Measurements from ENCODE around the gene MRPS31.
A peak's percentile ranks its signal among the peaks of the same experiment; 100 is the strongest.

MRPS31 gene

DNA sequence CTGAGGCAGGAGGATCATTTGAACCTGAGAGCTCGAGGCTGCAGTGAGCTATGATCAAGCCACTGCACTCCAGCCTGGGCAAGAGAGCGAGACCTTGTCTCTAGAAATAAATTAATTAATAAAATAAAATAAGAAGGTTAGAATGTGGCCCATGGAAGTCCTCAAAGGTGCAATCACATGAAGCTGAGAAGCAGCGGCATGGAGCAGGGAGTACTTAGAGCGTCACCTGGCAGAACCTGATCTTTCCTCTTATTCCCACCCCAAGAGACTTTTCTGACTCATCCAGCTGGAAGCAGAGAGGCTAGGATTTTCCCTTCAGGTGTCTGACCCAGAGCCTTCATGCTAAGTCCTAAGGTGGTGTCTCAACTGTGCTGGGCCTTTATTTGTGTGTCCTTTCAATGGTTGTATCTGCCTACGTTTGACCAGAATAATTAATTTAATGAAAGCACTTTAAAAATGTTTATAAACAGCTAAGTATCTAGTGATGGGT lies 8.9 kb upstream of the MRPS31 start:
- H3K4me3 ChIP-seq (ENCODE audit: low read depth in 1 of 2, low read length in 2 of 2) = no peak overlapping the region
- H3K9ac ChIP-seq (ENCODE audit: low read depth in 1 of 2, low read length in 2 of 2) = no peak overlapping the region
- H3K36me3 ChIP-seq (ENCODE audit: control insufficient read depth in 1 of 2, insufficient read depth in 2 of 2, low read length in 2 of 2) = no peaks in the 10 kb centered on the region
- no peaks in the 10 kb centered on the region for H3K9me3 ChIP-seq (ENCODE audit: control insufficient read depth in 1 of 2, low read length in 2 of 2)
- H3K4me1 ChIP-seq (ENCODE audit: control insufficient read depth in 1 of 2, insufficient read depth in 2 of 2, low read length in 2 of 2) = peaks cover 7 to 12% of the 10 kb centered on the region in 2 donors
- H3K27ac ChIP-seq (ENCODE audit: low read depth, low read length) = no peak overlapping the region
- no peaks in the 10 kb centered on the region for H3K27me3 ChIP-seq (ENCODE audit: control insufficient read depth in 1 of 2, insufficient read depth in 2 of 2, low read length in 2 of 2)

DNA sequence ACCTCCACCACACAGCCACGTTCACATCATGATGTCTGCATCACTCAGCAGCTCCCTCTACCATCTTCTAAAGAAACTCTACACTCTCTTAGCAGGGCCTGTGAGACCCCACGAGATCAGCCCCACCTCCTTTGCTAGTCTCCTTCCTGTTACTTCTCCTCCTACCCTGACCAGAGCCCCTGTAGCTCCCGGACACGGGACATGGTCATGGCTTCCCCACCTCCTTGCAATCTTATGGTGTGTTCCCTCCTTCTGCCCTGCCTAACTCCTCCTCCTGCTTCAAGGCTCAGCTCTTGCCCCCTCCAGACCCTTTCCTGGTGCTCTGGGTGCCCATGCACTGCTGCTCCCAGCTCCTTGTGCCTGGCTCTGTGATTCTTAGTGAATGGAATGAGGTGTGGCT lies 8.1 kb upstream of the MRPS31 start:
- no peaks in the 10 kb centered on the region for H3K27me3 ChIP-seq (ENCODE audit: control insufficient read depth in 1 of 2, insufficient read depth in 2 of 2, low read length in 2 of 2)
- peaks cover 7 to 12% of the 10 kb centered on the region in 2 donors for H3K4me1 ChIP-seq (ENCODE audit: control insufficient read depth in 1 of 2, insufficient read depth in 2 of 2, low read length in 2 of 2)
- H3K4me3 ChIP-seq (ENCODE audit: low read depth in 1 of 2, low read length in 2 of 2) = no peak overlapping the region
- no peaks in the 10 kb centered on the region for H3K36me3 ChIP-seq (ENCODE audit: control insufficient read depth in 1 of 2, insufficient read depth in 2 of 2, low read length in 2 of 2)
- H3K27ac ChIP-seq (ENCODE audit: low read depth, low read length) = no peak overlapping the region
- no peak overlapping the region for H3K9ac ChIP-seq (ENCODE audit: low read depth in 1 of 2, low read length in 2 of 2)
- no peaks in the 10 kb centered on the region for H3K9me3 ChIP-seq (ENCODE audit: control insufficient read depth in 1 of 2, low read length in 2 of 2)

DNA sequence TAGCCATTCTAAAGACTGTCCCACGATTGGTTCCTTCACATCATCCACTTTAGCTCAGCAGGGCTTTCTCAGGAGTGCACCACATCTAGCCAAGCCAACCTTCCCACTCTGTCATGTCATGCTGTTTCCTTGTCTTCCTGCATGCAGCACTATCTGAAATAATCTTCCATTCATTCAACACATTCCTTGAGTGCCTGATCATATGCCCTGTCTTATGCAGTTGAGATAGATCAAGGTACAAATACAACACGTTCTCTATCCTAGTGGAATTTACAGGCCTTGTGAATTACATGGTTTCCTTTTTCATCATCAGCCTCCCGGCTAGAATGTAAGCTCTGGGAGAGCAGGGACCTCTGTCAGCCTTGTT lies 6.8 kb upstream of the MRPS31 start:
- Histone ChIP-seq H3K4me3 (ENCODE audit: low read depth in 1 of 2, low read length in 2 of 2) (no peak overlapping the region), H3K9ac (ENCODE audit: low read depth in 1 of 2, low read length in 2 of 2) (no peak overlapping the region), H3K36me3 (ENCODE audit: control insufficient read depth in 1 of 2, insufficient read depth in 2 of 2, low read length in 2 of 2) (no peaks in the 10 kb centered on the region), H3K27ac (ENCODE audit: low read depth, low read length) (no peak overlapping the region), H3K9me3 (ENCODE audit: control insufficient read depth in 1 of 2, low read length in 2 of 2) (no peaks in the 10 kb centered on the region), H3K27me3 (ENCODE audit: control insufficient read depth in 1 of 2, insufficient read depth in 2 of 2, low read length in 2 of 2) (no peaks in the 10 kb centered on the region), H3K4me1 (ENCODE audit: control insufficient read depth in 1 of 2, insufficient read depth in 2 of 2, low read length in 2 of 2) (peaks cover 7 to 12% of the 10 kb centered on the region in 2 donors)

DNA sequence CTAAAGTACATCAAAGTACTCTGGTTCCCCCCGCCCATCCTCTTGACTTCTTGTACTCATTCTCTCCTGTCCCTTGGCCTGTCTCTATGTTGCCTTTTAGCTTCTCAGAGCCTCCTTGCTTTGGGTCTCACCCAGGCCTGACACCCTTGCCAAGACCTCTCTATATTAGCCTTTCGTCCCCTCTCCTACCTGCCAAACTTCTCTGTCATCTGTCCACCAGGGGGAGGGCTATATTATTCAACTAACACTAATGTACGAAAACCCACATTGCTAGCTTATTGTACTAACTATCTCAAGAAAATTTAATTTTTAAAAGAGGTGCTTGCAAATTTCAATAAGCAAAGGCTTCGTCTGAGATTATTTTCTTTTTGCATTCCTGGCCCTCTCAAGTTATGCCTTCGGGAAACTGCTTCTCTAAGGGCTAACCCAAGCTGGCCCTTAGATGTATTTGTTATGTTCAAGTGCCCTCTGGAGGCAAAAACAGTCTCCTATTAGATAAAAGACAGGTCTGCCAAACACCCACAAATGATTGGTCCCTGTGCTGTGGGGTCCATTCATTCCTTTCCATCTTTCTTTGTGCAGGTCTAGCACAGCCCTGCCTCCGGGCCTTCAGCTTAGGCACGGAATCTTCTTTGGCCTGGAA lies 6.3 kb upstream of the MRPS31 start:
- Histone ChIP-seq H3K4me1 (ENCODE audit: control insufficient read depth in 1 of 2, insufficient read depth in 2 of 2, low read length in 2 of 2) (peaks cover 7 to 17% of the 10 kb centered on the region in 2 donors), H3K9ac (ENCODE audit: low read depth in 1 of 2, low read length in 2 of 2) (no peak overlapping the region), H3K4me3 (ENCODE audit: low read depth in 1 of 2, low read length in 2 of 2) (peak overlapping the region in 1 of 2 donors; percentile 11), H3K27me3 (ENCODE audit: control insufficient read depth in 1 of 2, insufficient read depth in 2 of 2, low read length in 2 of 2) (no peaks in the 10 kb centered on the region), H3K27ac (ENCODE audit: low read depth, low read length) (no peak overlapping the region), H3K36me3 (ENCODE audit: control insufficient read depth in 1 of 2, insufficient read depth in 2 of 2, low read length in 2 of 2) (no peaks in the 10 kb centered on the region), H3K9me3 (ENCODE audit: control insufficient read depth in 1 of 2, low read length in 2 of 2) (no peaks in the 10 kb centered on the region)

DNA sequence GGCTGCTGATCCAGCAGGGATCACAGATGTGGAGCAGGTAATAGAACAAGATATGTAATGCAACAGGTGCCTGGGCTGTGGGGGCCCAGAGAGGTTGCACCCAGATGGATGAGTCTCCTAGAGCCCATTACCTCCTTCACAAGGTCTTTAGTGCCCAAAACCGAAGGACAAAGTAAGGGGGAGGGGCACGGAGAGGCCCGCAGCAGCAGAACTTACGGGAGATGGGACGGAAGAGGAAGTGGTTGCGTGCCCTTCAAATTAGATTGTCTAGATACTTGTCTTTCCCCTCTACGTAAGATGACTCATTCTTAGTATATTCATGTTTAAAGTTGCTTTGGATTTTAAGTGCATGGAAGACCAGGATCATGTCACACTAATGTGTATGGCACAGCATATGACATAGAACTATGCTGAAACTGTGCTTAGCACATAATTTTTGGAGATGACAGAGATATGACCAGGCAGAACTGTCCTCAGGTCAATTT lies 5.7 kb upstream of the MRPS31 start:
- Histone ChIP-seq H3K9me3 (ENCODE audit: control insufficient read depth in 1 of 2, low read length in 2 of 2) (no peaks in the 10 kb centered on the region), H3K4me3 (ENCODE audit: low read depth in 1 of 2, low read length in 2 of 2) (peak overlapping the region in 1 of 2 donors; percentile 11), H3K27me3 (ENCODE audit: control insufficient read depth in 1 of 2, insufficient read depth in 2 of 2, low read length in 2 of 2) (no peaks in the 10 kb centered on the region), H3K4me1 (ENCODE audit: control insufficient read depth in 1 of 2, insufficient read depth in 2 of 2, low read length in 2 of 2) (peaks cover 7 to 20% of the 10 kb centered on the region in 2 donors), H3K36me3 (ENCODE audit: control insufficient read depth in 1 of 2, insufficient read depth in 2 of 2, low read length in 2 of 2) (no peaks in the 10 kb centered on the region), H3K9ac (ENCODE audit: low read depth in 1 of 2, low read length in 2 of 2) (no peak overlapping the region), H3K27ac (ENCODE audit: low read depth, low read length) (no peak overlapping the region)

DNA sequence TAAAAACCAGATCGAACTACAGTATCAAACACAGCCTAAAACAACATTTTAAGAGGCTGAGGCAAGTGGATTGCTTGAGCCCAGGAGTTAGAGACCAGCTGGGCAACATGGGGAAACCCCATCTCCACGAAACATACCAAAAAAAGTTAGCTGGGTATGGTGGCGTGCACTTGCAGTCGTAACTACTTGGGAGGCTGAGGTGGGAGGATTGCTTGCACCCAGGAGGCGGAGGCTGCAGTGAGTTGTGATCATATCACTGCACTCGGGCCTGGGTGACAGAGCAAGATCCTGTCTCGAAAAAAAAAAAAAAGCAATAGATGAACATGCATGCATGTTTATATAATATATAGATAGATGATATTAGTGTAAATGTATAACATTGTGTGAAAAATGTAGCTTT lies 5.2 kb upstream of the MRPS31 start:
- Histone ChIP-seq H3K9me3 (ENCODE audit: control insufficient read depth in 1 of 2, low read length in 2 of 2) (no peaks in the 10 kb centered on the region), H3K27me3 (ENCODE audit: control insufficient read depth in 1 of 2, insufficient read depth in 2 of 2, low read length in 2 of 2) (no peaks in the 10 kb centered on the region), H3K4me1 (ENCODE audit: control insufficient read depth in 1 of 2, insufficient read depth in 2 of 2, low read length in 2 of 2) (peaks cover 7 to 20% of the 10 kb centered on the region in 2 donors), H3K27ac (ENCODE audit: low read depth, low read length) (no peak overlapping the region), H3K4me3 (ENCODE audit: low read depth in 1 of 2, low read length in 2 of 2) (no peak overlapping the region), H3K9ac (ENCODE audit: low read depth in 1 of 2, low read length in 2 of 2) (no peak overlapping the region), H3K36me3 (ENCODE audit: control insufficient read depth in 1 of 2, insufficient read depth in 2 of 2, low read length in 2 of 2) (no peaks in the 10 kb centered on the region)

DNA sequence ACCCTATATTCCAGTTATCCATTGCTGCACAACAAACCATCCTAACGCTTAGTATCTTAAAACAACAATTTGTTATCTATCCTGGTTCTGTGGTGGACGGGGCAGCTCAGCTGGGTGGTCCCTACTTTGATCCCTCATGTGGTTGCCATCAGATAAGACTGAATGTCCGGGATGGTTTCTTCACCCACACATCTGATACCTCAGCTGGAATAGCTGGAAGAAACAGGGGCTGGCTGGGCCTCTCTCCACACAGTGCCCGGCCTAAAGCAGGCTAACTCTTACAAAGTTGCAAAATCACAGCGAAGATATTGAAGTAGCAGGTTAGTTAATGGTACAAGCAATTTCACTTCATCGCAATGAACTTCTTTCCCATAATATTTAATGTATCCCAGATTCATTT lies 3.7 kb upstream of the MRPS31 start:
- Histone ChIP-seq H3K36me3 (ENCODE audit: control insufficient read depth in 1 of 2, insufficient read depth in 2 of 2, low read length in 2 of 2) (no peaks in the 10 kb centered on the region), H3K9me3 (ENCODE audit: control insufficient read depth in 1 of 2, low read length in 2 of 2) (no peaks in the 10 kb centered on the region), H3K4me3 (ENCODE audit: low read depth in 1 of 2, low read length in 2 of 2) (no peak overlapping the region), H3K27ac (ENCODE audit: low read depth, low read length) (no peak overlapping the region), H3K27me3 (ENCODE audit: control insufficient read depth in 1 of 2, insufficient read depth in 2 of 2, low read length in 2 of 2) (no peaks in the 10 kb centered on the region), H3K9ac (ENCODE audit: low read depth in 1 of 2, low read length in 2 of 2) (no peak overlapping the region), H3K4me1 (ENCODE audit: control insufficient read depth in 1 of 2, insufficient read depth in 2 of 2, low read length in 2 of 2) (peaks cover 15 to 20% of the 10 kb centered on the region in 2 donors)

DNA sequence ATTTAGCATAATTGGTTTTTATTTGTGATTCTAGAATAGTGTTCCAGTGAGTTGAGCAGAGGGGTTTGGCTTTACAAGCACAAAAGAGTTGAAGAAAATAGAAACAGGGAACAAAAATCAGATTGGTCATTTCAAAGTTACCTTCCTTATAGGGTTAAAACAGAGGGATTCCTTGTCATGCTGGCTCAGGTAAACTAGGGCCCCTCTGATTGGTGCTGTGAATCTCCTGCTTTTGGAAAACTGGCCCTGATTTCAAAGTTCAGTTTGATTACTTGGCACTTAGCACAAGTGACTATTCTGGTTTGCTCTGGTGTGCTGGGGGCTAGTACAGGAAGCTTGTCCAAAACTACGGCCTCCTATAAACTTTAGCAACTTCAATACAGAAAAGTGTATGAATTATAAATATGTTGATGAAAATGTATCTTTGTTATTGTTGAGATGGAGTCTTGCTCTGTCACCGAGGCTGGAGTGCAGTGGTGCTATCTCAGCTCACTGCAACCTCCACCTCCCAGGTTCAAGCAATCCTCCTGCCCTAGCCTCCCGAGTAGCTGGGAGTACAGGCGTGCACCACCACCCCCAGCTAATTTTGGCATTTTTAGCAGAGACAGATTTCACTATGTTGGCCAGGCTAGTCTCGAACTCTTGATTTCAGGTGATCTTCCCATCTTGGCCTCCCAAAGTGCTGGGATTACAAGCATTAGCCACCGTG lies 1.9 kb upstream of the MRPS31 start:
- H3K27ac ChIP-seq (ENCODE audit: low read depth, low read length) = no peak overlapping the region
- no peak overlapping the region for H3K4me3 ChIP-seq (ENCODE audit: low read depth in 1 of 2, low read length in 2 of 2)
- H3K27me3 ChIP-seq (ENCODE audit: control insufficient read depth in 1 of 2, insufficient read depth in 2 of 2, low read length in 2 of 2) = no peaks in the 10 kb centered on the region
- H3K36me3 ChIP-seq (ENCODE audit: control insufficient read depth in 1 of 2, insufficient read depth in 2 of 2, low read length in 2 of 2) = no peaks in the 10 kb centered on the region
- no peaks in the 10 kb centered on the region for H3K9me3 ChIP-seq (ENCODE audit: control insufficient read depth in 1 of 2, low read length in 2 of 2)
- no peak overlapping the region for H3K9ac ChIP-seq (ENCODE audit: low read depth in 1 of 2, low read length in 2 of 2)
- peaks cover 15 to 22% of the 10 kb centered on the region in 2 donors for H3K4me1 ChIP-seq (ENCODE audit: control insufficient read depth in 1 of 2, insufficient read depth in 2 of 2, low read length in 2 of 2)

DNA sequence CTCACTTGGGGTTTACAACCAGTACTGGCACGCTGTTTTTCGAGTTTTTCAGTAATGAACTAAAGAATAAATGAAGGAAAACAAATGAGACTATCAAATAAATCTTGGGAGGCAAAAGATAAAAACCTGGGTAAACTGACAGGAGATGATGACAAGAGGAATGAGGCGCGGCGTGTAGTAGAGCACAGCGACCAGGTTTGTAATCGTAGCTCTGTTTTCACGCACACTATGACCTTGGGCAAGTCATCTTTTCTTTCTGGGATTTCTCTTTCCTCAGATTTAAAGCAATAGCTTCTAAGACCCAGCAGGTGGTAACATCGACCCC lies 419 bp downstream of the MRPS31 start:
- Histone ChIP-seq H3K9ac (ENCODE audit: low read depth in 1 of 2, low read length in 2 of 2) (peak overlapping the region; percentile 95 to 98), H3K27me3 (ENCODE audit: control insufficient read depth in 1 of 2, insufficient read depth in 2 of 2, low read length in 2 of 2) (no peaks in the 10 kb centered on the region), H3K27ac (ENCODE audit: low read depth, low read length) (peak overlapping the region; percentile 83), H3K36me3 (ENCODE audit: control insufficient read depth in 1 of 2, insufficient read depth in 2 of 2, low read length in 2 of 2) (peaks cover 0 to 5% of the 10 kb centered on the region in 2 donors), H3K4me3 (ENCODE audit: low read depth in 1 of 2, low read length in 2 of 2) (peak overlapping the region; percentile 93 to 100), H3K4me1 (ENCODE audit: control insufficient read depth in 1 of 2, insufficient read depth in 2 of 2, low read length in 2 of 2) (peaks cover 8 to 12% of the 10 kb centered on the region in 2 donors), H3K9me3 (ENCODE audit: control insufficient read depth in 1 of 2, low read length in 2 of 2) (no peaks in the 10 kb centered on the region)

DNA sequence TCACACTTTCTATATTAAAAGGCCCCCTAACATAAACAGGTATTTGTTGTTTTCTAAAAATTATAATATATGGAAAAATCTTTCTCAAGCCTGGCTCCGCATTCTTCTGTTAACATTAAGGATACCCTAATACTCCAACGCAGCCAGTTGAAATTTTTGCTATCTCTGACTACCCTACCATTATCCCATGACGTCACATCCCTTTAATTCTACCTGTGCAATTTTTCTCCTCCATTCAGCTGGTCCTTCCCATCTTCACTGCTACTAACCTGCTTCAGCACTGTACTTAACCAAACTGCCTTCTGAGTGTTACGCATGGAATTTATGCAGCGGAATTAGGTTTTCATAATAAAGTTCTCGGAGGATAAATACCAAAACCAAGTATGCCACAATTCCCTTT lies 1.0 kb downstream of the MRPS31 start:
- Histone ChIP-seq H3K36me3 (ENCODE audit: control insufficient read depth in 1 of 2, insufficient read depth in 2 of 2, low read length in 2 of 2) (peaks cover 0 to 5% of the 10 kb centered on the region in 2 donors), H3K9ac (ENCODE audit: low read depth in 1 of 2, low read length in 2 of 2) (peak overlapping the region; percentile 95 to 98), H3K9me3 (ENCODE audit: control insufficient read depth in 1 of 2, low read length in 2 of 2) (no peaks in the 10 kb centered on the region), H3K4me1 (ENCODE audit: control insufficient read depth in 1 of 2, insufficient read depth in 2 of 2, low read length in 2 of 2) (peaks cover 11 to 15% of the 10 kb centered on the region in 2 donors), H3K4me3 (ENCODE audit: low read depth in 1 of 2, low read length in 2 of 2) (peak overlapping the region; percentile 93 to 100), H3K27me3 (ENCODE audit: control insufficient read depth in 1 of 2, insufficient read depth in 2 of 2, low read length in 2 of 2) (no peaks in the 10 kb centered on the region), H3K27ac (ENCODE audit: low read depth, low read length) (no peak overlapping the region)
